Activated naive CD4-positive, alpha-beta T cell treated with anti-CD3 and anti-CD28 coated beads, Interleukin-2, amount 10 ng/mL, durations not matched to agents 7 days and 5 days (primary cell): Measurements from ENCODE around the gene WDR62.

Source experiments
- CTCF ChIA-PET: fragments of 350-600 bp; sonication (Branson Sonifier 250); formaldehyde crosslinking; loops from one replicate; lab custom pipeline; 2021; ENCODE audit warnings: antibody characterized with exemption; lab: Charles Lee
- DNase-seq: peaks from one replicate; pipeline ENCODE4 v3.0.0-alpha.2; 2020
- H3K27ac Mint-ChIP-seq: one replicate; pipeline ENCODE4 v1.8.0; 2021; ENCODE audit warnings: mild to moderate bottlenecking, moderate library complexity, mixed read lengths
- H3K27me3 Mint-ChIP-seq: one replicate; pipeline ENCODE4 v1.8.0; 2021; ENCODE audit warnings: mild to moderate bottlenecking, mixed read lengths
- H3K36me3 Mint-ChIP-seq: one replicate; pipeline ENCODE4 v1.8.0; 2021; ENCODE audit warnings: mixed read lengths
- H3K4me1 Mint-ChIP-seq: one replicate; pipeline ENCODE4 v1.8.0; 2021; ENCODE audit warnings: mixed read lengths
- H3K4me3 Mint-ChIP-seq: one replicate; pipeline ENCODE4 v1.8.0; 2021; ENCODE audit warnings: mild to moderate bottlenecking, moderate library complexity, mixed read lengths
- H3K9me3 Mint-ChIP-seq: one replicate; pipeline ENCODE4 v1.8.0; 2021; ENCODE audit warnings: mixed read lengths

Gene WDR62

DNA sequence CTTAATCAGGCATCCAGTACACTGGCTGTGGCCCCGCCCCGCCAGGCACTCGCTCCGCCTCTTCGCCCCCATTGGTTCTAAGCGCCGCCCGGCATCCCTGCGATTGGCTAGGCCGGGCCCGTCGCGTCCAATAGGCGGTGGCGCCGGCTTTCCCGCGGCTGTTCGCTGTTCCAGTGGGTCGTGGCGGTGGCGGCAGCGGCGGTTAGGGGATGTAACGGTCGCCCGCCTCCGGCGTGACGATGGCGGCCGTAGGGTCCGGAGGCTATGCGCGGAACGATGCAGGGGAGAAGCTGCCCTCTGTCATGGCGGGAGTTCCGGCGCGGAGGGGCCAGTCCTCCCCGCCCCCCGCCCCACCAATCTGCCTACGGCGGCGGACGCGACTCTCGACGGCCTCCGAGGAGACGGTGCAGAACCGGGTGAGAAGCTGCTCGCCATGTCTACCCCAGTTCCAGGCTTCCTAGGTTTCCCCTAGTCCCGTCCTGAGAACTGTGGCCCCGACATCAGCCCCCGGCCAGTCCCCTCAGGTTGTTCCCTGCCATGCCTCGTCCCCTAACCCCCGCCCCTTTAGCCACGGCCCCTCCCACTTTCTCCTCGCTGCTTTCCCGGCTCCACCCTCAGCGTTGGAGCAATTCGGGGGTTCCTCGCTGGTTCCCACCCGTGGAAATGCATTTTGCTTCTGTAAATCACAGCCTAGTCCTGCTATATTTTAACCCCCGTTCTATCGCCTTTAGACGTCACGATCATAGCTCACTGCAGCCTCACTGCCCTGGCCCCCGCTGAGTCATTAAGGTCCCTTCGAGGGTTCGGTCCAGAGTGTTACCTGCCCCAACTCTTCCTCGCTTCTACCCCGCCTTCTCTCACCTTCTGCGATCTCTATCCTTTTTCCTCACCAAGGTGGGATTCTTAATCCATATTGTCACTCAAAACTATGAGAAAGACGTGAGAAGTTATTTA is at the start of gene WDR62:
Gene WDR62 (plus strand): TSS at position 165 of the 954 bp plus-strand sequence. CDS start 75 bp downstream, at position 240.
- Mint-ChIP-seq H3K27me3 (no peaks in the 10 kb centered on the region), H3K36me3 (peaks cover 20% of the 10 kb centered on the region), H3K4me1 (peaks cover 48% of the 10 kb centered on the region), H3K4me3 (peak within 1 kb of the TSS; percentile 98), H3K27ac (peak within 1 kb of the TSS; percentile 99), H3K9me3 (no peaks in the 10 kb centered on the region)
- CTCF ChIA-PET: interaction anchor here (0.6 to 0.8 kb wide), 2 partner anchors 25 to 96 kb away, joined by 3 read pairs; no protein-coding TSS in a partner anchor
- DNase-seq: peak; percentile 96

DNA sequence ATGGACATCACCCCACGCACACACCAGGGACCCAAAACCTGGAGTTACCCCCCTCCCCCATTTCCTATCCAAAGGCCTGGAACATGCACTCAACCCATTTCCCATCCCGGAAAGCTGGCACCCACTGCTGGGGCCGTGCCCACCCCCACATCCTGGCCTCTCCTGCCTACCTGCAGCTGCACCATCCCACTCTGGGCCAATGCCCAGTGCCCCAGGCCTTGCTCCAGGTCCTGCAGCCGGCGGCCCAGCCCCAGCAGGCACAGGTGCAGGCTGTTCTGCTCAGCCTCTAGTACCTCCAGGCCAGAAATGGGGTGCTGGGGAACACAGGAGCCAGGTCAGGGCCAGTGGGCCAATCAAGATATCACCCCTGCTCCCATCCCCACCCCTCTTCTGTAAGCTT is 47.7 kb upstream of the WDR62 start:
- Mint-ChIP-seq H3K4me3 (no peak overlapping the region), H3K4me1 (peaks cover 16% of the 10 kb centered on the region), H3K36me3 (peaks cover 13% of the 10 kb centered on the region), H3K27ac (no peak overlapping the region), H3K27me3 (no peaks in the 10 kb centered on the region), H3K9me3 (no peaks in the 10 kb centered on the region)
- DNase-seq: no peak
- CTCF ChIA-PET: interaction anchor here (1.1 kb wide), 1 partner anchor 128 kb away, joined by 3 read pairs; no protein-coding TSS in a partner anchor

DNA sequence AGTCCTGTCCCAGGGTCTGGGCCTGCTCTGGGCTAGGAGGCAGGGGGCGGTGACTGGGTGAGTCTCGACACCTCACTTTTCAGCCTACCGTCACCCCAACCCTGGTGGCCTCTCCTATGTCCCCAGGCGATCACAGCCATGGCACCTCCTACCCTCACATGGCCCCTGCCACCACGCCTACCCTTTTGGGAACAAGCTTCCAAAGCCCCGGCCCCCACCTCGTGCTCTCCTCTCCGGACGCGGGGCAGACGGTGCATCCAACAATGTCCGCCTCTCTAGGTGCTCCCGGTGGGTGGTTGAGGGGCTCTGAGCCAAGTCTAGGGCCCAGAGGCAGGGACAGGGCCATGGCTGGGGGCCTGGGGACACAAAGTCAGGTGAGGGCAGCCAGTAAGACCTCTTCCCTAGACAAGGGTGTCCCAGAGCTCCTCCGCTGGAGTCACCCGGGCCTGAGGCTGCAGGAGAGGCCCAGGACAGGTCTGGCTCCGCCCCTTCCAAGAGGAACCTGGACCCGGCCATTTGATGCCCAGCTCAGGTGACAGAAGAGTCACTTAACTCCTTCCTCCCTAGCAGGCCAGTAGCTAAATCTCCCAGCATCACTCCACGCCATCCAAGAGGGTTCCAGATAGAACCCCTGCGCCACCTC is 46.2 kb upstream of the WDR62 start, which contains the start of gene SYNE4:
Gene SYNE4 (minus strand): TSS at position 478 of the 643 bp plus-strand sequence. CDS start 132 bp downstream, at position 346.
- Mint-ChIP-seq H3K4me3 (peak within 1 kb of the TSS; percentile 53), H3K9me3 (no peaks in the 10 kb centered on the region), H3K36me3 (peaks cover 8% of the 10 kb centered on the region), H3K4me1 (peaks cover 21% of the 10 kb centered on the region), H3K27ac (peak within 1 kb of the TSS; percentile 75), H3K27me3 (no peaks in the 10 kb centered on the region)
- CTCF ChIA-PET: interaction anchor here (0.8 kb wide), 1 partner anchor 14 kb away, joined by 3 read pairs; the partner anchor contains the start of gene SDHAF1
- no peak for DNase-seq

DNA sequence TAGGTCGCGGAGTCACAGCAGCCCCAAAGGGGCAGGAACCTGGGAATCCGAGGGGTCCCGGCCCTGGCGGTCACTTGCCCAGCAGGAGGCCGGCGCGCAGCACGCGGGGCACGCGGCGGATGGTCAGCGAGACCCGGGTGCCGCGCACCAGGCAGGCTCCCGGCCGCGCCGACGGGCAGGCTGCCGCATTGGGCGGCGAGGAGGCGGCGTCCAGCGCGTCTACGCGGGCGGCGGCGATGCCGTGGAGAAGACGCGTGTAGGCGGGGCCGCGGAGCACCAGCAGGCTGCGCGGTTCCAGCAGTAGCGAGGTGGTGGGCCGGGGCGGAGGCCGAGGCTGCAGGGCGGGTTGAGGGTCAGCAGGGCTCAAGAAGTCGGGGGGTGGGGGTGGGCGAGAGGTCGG is 45.5 kb upstream of the WDR62 start:
- CTCF ChIA-PET: interaction anchor here (0.8 kb wide), 1 partner anchor 15 kb away, joined by 3 read pairs; the partner anchor contains the start of gene SDHAF1
- Mint-ChIP-seq H3K4me1 (peaks cover 29% of the 10 kb centered on the region), H3K9me3 (no peaks in the 10 kb centered on the region), H3K27ac (no peak overlapping the region), H3K27me3 (no peaks in the 10 kb centered on the region), H3K4me3 (peak overlapping the region; percentile 53), H3K36me3 (peaks cover 10% of the 10 kb centered on the region)
- DNase-seq: peak; percentile 66

DNA sequence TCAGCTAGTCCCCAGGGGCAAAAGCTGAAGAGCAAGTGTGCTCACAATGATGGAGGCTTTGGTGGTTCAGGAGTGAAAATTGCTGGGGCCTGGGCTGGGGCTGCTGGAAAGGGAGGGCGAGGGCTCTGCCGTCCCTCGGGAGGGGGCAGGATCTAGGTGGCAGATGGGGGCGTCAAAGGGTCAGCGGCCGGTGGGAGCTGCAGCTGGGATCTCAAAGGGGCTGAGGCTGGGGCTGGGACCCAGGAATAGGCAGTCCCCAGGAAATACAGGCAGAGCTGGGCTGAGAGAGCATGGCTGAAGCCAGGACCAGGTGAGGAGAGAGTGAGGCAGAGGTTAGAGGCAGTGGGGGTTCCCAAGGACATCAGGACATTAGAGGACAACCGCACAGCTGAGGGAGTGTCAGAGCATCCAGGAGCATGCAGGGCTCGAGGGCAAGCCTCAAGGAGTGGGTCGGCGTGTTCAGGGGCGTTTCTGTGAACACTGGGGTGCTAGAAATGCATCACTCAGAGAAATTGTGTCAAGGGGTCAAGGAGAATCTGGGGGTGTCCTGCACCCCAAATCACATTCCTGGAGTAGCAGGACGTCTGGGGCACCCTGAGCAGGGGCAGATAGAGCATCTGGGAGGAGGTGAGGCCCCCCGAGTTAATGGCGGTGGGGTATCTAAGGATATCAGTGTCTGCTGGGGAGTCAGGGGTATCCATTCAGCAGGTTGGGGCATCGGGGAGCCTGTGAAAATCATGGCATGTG is 44.9 kb upstream of the WDR62 start:
- peak overlapping the region; percentile 53 for H3K4me3 Mint-ChIP-seq
- DNase-seq: no peak
- H3K4me1 Mint-ChIP-seq: peaks cover 35% of the 10 kb centered on the region
- H3K27ac Mint-ChIP-seq: peak overlapping the region; percentile 75
- H3K27me3 Mint-ChIP-seq: no peaks in the 10 kb centered on the region
- H3K9me3 Mint-ChIP-seq: no peaks in the 10 kb centered on the region
- CTCF ChIA-PET: no interaction called here
- H3K36me3 Mint-ChIP-seq: peaks cover 10% of the 10 kb centered on the region

DNA sequence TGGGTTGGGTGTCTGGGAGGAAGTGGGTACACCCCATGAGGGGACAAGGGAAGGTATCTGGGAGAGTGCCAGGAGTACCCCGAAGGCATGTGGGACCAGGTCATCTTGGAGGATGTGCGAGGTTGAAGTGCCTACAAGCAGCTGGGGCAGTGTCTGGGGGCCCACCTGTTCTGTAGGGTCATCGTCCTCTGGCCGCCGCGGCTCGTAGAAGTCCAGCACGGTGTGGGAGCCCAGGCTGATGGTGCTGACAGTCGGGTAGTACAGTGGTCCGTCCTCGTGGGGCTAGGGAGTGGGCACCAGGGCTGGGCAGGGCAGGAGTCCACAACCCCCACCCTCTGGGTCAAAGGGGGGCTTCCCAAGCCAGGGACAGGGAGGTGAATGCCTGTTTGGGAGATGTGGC is 44.3 kb upstream of the WDR62 start:
- DNase-seq: no peak
- H3K36me3 Mint-ChIP-seq: peaks cover 10% of the 10 kb centered on the region
- no peak overlapping the region for H3K4me3 Mint-ChIP-seq
- CTCF ChIA-PET: no interaction called here
- H3K4me1 Mint-ChIP-seq: peaks cover 41% of the 10 kb centered on the region
- no peak overlapping the region for H3K27ac Mint-ChIP-seq
- no peaks in the 10 kb centered on the region for H3K27me3 Mint-ChIP-seq
- H3K9me3 Mint-ChIP-seq: no peaks in the 10 kb centered on the region

DNA sequence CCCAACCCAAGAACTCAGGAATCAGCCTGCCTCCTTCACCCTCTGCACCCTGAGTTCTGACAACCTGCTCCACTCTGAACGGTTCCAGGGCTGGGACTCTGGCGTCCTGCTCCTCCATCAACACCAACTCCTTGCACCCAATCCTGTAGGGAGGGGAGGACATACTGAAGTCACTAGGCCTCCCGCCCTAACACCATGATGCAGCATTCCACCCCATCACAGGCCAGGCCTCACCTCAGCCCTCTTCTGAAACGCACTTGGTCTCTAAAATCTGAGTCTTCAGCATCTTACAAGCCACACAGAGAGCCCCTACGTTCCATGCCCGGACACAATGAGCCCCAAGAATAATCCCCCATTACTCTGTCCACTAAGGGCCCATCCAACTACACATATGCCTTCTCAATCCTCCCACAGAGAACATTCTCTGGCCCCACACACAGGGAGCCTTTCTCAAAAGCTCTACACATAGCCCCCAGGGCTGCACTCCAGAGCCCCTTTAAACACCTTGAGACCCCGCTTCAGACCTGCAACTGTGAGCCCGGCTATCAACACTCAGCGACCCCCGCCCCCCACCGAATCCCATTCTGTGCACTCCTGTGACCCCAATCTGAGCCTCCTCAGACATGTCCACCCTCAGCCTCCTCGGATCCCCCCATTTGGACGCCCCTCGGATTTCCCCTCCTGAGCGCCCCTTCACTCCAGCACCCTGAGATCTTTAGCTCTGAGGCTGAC is 41.3 kb upstream of the WDR62 start:
- DNase-seq: no peak

DNA sequence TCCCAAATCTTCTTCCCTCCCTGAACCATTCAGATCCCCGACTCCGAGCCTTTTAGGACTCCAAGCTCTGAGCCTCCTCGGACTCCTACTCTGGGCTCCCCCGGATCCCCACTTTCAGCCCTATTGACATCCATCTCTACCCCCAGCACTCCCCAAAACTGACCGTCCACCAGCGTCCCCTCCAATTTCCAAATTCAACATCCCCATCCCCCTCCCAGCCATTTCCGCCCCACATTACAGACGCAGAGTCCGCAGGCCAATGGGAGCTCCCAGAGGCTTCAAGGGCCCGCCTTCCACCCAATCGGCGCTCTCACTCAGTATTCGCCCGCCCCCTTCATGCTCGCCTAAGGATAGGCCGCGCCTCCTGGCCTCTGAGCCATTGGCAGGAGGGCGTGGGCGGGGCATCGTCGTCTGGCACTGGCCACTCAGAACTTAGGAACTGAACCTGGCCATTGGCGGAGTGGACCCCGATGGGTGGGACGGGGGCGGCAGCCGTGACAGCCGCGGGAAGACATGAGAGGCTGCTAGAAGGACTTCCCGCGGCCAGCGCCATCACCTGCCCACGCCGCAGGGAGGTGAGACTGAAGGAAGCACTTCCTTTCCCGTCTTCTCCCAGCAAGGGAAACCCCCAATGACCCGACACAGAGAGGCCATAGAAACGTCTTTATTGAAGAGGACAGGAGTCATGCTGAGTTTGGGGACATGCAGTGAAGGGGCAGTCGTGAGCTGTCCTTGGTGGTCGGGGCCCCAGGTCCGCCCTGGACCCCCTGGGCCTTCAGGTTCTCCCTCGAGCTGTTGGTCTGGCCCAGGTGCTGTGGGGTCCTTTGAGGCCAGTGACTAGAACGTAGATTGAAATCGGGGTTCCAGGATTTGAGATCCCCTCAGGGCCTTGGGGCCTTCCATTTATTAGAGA is 40.4 kb upstream of the WDR62 start, which contains the start of gene ALKBH6:
Gene ALKBH6 (minus strand): TSS at position 202 of the 913 bp plus-strand sequence. CDS start 816 bp downstream, outside the sequence.
- DNase-seq: peak; percentile 100
- Mint-ChIP-seq H3K4me1 (peaks cover 44% of the 10 kb centered on the region), H3K4me3 (peak within 1 kb of the TSS; percentile 96), H3K27me3 (no peaks in the 10 kb centered on the region), H3K27ac (peak within 1 kb of the TSS; percentile 89), H3K9me3 (no peaks in the 10 kb centered on the region), H3K36me3 (peaks cover 10% of the 10 kb centered on the region)
- CTCF ChIA-PET: interaction anchor here (0.7 to 1.0 kb wide), 2 partner anchors 56 to 58 kb away, joined by 3 to 4 read pairs; no protein-coding TSS in a partner anchor

More for the DNA sequence above, 41.3 kb upstream of the WDR62 start:
- Mint-ChIP-seq H3K27me3 (no peaks in the 10 kb centered on the region), H3K36me3 (peaks cover 10% of the 10 kb centered on the region), H3K9me3 (no peaks in the 10 kb centered on the region), H3K4me1 (peaks cover 48% of the 10 kb centered on the region), H3K27ac (peak overlapping the region; percentile 89), H3K4me3 (peak overlapping the region; percentile 96)
- CTCF ChIA-PET: interaction anchor here (1.0 kb wide), 1 partner anchor 55 kb away, joined by 4 read pairs; no protein-coding TSS in a partner anchor

DNA sequence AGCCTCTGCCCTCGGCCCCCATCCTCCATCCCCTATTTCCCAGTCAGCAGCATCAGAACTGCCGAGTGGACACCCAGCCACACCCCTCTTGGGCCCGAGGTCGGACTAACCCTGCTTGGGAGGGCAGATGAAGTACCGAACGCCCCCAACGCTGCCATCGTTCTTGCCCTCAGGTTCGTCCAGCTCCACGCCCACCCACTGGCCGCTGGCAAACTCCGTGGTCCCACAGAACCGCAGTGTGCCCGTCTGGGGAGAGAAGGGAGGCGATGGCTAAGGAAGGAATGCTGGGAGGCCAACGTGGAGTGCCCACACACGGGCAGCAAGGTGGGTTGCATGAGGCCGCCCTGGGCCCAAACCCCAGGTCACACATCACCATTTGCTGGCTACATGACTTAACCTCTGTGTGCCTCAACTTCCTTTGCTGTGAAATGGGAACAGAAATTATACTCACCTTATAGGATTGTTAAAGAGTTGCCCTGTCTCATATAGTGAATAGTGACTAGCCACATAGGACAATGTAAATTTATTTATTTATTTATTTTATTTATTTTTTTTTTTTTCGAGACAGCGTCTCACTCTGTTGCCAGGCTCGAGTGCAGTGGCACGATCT is 35.5 kb upstream of the WDR62 start:
- Mint-ChIP-seq H3K27me3 (no peaks in the 10 kb centered on the region), H3K4me3 (no peak overlapping the region), H3K27ac (no peak overlapping the region), H3K9me3 (no peaks in the 10 kb centered on the region), H3K36me3 (peaks cover 10% of the 10 kb centered on the region), H3K4me1 (peaks cover 20% of the 10 kb centered on the region)
- CTCF ChIA-PET: no interaction called here
- DNase-seq: no peak

DNA sequence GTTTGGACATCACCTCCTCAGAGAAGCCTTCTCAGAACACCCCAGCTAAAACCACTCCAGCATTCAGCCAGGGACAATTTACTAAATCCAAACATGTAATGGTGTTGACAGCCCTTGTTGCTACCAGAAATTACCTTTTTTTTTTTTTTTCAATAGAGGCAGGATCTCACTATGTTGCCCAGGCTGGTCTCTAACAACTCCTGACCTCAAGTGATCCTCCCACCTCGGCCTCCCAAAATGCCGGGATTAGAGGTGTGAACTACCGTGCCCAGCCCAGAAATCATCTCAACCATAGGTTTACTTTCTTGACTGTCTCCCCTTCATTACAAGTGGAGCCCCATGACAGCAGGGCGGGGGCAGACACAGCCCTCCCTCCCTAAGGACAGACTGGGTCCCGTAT is 31.3 kb upstream of the WDR62 start:
- Mint-ChIP-seq H3K9me3 (no peaks in the 10 kb centered on the region), H3K36me3 (peaks cover 14% of the 10 kb centered on the region), H3K27ac (no peak overlapping the region), H3K27me3 (no peaks in the 10 kb centered on the region), H3K4me3 (no peak overlapping the region), H3K4me1 (no peaks in the 10 kb centered on the region)
- CTCF ChIA-PET: no interaction called here
- no peak for DNase-seq

DNA sequence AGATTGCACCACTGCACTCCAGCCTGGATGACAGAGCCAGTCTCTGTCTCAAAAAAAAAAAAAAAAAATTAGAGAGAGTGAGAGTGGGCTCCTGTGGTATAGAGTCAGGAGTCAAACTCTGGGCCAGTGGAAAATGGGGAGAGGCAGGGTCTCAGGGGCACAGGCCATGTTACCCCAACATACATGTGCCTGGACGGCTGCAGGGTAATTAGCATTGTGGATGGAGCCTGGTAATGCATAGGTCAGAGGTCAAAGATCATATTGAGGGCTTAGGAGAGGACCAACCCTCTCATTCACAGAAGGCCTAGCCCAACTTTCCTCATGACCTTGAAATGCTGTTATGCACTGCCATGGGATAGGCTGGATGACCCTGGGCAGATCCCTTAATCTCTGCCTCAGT is 29.2 kb upstream of the WDR62 start:
- no peaks in the 10 kb centered on the region for H3K9me3 Mint-ChIP-seq
- peak overlapping the region; percentile 67 for H3K27ac Mint-ChIP-seq
- H3K4me1 Mint-ChIP-seq: no peaks in the 10 kb centered on the region
- CTCF ChIA-PET: no interaction called here
- no peaks in the 10 kb centered on the region for H3K27me3 Mint-ChIP-seq
- no peak for DNase-seq
- H3K4me3 Mint-ChIP-seq: no peak overlapping the region
- H3K36me3 Mint-ChIP-seq: peaks cover 15% of the 10 kb centered on the region
